Inflammatory macrophage treated with lipopolysaccharide for 4 hours (primary cell): ENCODE measurements around the gene NRARP.
A peak's percentile ranks its signal among the peaks of the same experiment; 100 is the strongest.
"Not testable (repeated sequence)": the region's sequence is repeated elsewhere in the genome, so short reads cannot be mapped to it uniquely, and the experiment has no call there.

Experiments used
- DNase-seq: peaks from one replicate; pipeline ENCODE4 v3.0.0-alpha.2; 2020

NRARP gene

GRCh38 chr9:137275588-137276472, 26.2 kb downstream of the NRARP start:
- DNase-seq, result peak; percentile 64

GRCh38 chr9:137275203-137275587, 26.9 kb downstream of the NRARP start:
- no peak for DNase-seq

- no peak for DNase-seq
These were observed 28.3 kb downstream of the NRARP start for GRCh38 chr9:137273611-137274320.

GRCh38 chr9:137273095-137273490, 29.0 kb downstream of the NRARP start:
- DNase-seq, result no peak

DNA sequence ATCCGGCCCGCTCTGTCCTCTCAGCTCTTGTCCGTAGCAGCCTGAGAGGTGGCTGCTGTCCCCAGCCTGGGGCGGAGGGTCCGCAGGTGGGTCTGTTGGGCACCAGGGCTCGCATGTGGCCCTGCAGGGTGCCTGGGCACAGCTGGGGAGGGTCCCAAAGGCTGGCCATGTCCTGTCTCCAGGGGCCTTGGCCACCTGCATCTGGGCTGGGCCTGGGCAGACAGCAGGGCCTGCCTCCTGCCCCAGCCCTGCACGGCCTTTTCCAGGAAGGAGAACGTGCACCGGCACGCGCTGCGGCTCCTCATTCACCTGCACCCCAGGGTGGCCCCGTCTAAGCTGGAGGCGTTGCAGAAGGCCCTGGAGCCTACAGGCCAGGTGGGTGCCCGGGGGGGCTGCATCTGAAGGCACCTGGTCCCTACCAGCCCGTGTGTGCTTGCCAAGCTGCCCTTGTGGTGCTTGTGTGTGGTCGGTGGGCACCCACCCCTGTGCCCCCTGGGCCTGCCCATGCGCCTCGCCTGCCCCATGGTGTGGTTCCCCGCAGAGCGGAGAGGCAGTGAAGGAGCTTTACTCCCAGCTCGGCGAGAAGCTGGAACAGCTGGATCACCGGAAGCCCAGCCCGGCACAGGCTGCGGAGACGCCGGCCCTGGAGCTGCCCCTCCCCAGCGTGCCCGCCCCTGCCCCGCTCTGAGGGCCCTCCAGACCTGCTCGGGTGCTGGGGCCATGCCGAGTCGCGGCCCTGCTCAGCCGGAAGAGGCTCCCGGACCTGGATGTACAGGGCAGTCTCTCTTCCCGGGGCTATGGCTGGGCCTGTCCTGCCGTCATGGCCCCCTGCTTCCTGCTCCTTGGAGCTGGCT, 29.6 kb downstream of the NRARP start:
- DNase-seq, result no peak

- DNase-seq, result no peak
These were observed 30.4 kb downstream of the NRARP start for GRCh38 chr9:137271696-137272076.

- no peak for DNase-seq
These were observed 31.0 kb downstream of the NRARP start for GRCh38 chr9:137270929-137271695.

DNA sequence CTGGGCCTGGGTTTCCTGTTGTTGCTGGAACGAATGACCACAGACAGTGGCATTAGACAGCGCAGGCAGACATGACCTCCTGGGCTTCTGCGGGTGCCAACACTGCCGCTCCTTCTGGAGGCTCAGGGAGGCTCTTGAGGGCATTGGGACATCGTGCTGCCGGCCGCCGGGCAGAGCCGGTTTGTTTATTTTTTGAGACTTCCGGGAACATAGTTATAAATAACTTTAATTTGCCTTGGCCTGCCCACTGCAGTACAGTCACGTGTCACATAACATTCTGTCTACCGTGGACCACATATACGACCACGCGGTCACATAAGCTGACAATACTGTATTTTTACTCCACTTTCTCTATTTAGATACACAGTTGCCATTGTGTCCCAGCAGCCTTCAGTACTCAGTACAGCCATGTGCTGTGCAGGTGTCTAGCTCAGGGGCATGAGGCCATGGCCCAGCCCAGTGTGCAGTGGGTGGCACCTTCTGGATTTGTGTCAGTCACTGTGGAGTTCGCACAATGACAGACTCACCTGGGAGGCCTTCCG, 32.8 kb downstream of the NRARP start:
- DNase-seq, result no peak

- no peak for DNase-seq
These were observed 33.4 kb downstream of the NRARP start for GRCh38 chr9:137268538-137269201.

DNA sequence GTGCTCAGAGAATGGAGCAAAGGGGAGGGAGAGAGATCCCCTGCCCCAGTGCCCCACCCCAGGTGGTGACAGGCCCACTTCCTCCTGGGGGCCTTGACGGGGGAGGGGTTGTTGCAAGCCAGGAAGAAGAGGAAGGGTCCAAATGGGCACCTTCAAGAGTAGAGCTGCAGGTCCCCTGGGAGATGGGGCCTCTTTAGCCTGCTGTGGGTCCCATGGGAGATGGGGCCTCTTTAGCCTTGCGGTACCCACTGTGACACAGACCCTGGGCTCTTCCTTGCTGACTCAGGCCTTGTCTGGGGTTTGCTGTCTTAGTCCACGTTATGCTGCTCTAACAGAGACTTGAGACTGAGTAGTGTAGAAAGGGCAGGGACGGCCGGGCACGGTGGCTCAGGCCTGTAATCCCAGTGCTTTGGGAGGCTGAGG, 34.1 kb downstream of the NRARP start:
- no peak for DNase-seq

DNA sequence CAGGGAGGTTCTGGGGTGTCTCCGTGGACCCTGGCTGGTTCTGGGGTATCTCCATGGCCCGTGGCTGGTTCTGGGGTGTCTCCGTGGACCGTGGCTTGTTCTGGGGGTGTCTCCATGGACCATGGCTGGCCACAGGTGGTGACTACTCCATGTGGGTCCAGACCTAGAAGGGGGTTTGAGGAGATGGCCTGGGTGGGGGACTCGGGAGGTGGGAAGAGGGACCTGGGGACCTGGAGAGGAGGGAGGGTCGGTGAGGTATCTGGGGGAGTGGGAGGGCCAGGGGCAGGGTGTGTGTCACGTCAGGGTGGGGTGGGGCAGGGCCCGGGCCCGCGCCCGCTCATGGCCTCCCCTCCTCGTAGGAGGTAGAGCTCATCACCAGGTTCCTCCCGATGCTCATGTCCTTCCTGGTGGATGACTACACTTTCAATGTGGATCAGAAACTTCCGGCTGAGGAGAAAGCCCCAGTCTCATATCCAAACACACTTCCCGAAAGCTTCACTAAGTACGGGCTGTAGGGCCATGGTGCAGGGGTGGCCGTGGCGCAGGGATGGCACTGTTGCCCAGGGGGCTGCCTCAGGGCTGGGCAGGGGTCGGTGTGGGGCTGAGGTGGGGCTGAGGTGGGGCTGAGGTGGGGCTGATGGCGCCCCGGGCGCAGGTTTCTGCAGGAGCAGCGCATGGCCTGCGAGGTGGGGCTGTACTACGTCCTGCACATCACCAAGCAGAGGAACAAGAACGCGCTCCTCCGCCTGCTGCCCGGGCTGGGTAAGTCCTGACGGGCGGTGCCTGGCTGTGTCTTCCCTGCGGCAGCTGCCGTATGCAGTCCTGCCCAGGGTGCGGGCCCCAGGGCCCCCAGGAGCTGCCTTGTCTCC, 35.3 kb downstream of the NRARP start:
- no peak for DNase-seq

- DNase-seq, result no peak
These were observed 35.9 kb downstream of the NRARP start for GRCh38 chr9:137266162-137266527.

- DNase-seq, result no peak
These were observed 36.4 kb downstream of the NRARP start for GRCh38 chr9:137265496-137266161.

DNA sequence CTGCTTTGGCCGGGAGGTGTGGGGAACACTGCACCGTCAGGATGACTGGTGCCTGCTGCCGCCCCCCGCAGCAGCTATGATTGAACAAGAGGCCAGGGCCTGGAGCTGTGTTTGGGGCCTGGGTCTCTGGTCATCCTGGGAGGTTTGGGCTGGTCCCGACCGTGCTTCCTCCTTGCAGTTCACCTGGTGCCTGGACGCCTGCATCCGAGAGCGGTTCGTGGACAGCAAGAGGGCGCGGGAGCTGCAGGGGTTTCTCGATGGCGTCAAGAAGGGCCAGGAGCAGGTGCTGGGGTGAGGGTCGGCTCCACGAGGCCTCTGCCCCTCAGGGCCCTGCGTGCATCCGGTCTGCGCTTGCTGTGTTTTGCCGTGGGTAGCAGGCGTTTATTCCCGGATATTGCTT, 38.0 kb downstream of the NRARP start:
- no peak for DNase-seq

DNA sequence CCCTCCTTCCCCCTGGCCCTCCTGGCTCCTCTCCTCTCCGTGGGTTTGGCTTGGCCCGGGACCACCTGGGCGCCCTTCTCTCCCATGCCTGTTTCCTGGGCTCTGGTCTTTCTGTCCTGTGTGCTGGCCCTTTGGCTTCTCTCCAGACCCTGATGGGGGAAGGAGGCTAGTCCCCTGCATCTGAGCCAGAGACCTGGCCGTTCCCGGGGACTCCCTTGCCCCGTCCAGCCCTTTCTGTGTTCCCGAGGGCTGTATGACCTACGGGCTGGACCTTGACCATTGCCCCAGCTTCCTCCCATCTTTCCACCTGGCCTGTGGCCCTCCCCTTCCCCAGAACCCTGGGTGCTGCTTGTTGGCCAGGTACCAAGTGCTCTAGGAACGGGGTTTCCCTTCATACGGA, 38.6 kb downstream of the NRARP start:
- DNase-seq, result no peak

DNA sequence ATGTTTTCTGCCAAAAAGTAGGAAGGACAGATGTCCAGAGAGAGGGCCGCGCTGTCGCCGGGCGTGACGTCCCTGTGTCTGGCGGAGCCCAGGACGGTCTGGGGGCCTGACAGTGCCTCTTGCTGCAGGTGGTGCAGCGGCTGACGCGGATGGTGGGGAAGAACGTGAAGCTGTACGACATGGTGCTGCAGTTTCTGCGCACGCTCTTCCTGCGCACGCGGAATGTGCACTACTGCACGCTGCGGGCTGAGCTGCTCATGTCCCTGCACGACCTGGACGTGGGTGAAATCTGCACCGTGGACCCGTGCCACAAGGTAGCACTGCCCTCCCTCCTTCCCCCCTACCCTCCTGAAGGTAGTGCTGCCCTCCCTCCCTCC, 39.2 kb downstream of the NRARP start:
- no peak for DNase-seq

- DNase-seq, result not testable (repeated sequence)
These were observed 39.7 kb downstream of the NRARP start for GRCh38 chr9:137262173-137262908.

GRCh38 chr9:137256856-137257255, 45.2 kb downstream of the NRARP start:
- DNase-seq, result no peak

DNA sequence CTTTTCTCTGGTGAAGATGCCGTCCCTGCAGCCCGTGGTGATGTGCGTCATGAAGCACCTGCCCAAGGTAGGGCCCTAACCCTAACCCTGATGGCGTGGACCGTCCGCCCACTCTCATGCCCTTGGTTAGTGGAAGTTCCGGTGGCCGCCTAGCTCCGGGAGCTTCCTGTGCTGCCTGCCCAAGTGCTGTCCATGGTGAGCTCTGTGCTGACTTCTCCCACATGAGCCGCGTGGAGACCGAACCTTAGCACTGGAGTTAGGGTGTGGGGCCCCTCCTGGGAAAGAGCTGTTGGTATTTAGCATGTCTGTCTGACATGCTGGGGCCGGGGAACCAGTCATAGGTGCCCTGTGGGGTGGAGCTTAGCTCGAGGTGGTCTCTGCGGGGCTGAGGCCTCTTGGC, 45.7 kb downstream of the NRARP start:
- DNase-seq, result no peak
